ENCODE measurements around the gene FAM53A.

- no peak for TF ChIP-seq CTCF (IDR thresholded peaks at IDR 0.05)
- no peak for TF ChIP-seq POLR2A (IDR thresholded peaks at IDR 0.05)
Observed at GRCh38 chr4:1673671-1674070, 10.4 kb downstream of the FAM53A start.
